ENCODE data around the gene BMI1. TPM values are rescaled to one million over a fixed set of nuclear protein-coding genes. Genes with fewer than 3 reads are reported as not detected.
A peak's percentile ranks its signal among the peaks of the same experiment; 100 is the strongest.

The BMI1 gene
- total and polyA plus RNA-seq, 12 donors = 15.0 to 44.1 (median 32.0) TPM

- Histone ChIP-seq H3K27me3 (peaks cover 24 to 94% (median 87%) of the 10 kb centered on the region in 7 donors), H3K4me1 (peaks cover 0 to 41% (median 25%) of the 10 kb centered on the region in 9 donors), H3K9me3 (no peaks in the 10 kb centered on the region), H3K36me3 (no peaks in the 10 kb centered on the region), H3K4me3 (peak overlapping the region; percentile 70 to 90 (median 82)), H3K27ac (peak overlapping the region; percentile 81 to 97 (median 95))
- intact Hi-C loops (cut with DNase I) = loop anchor here in 6 of 10 donors (5.0 to 10.0 kb wide), 5 partner anchors 94 to 647 kb away; partner anchors contain the start of gene PIP4K2A (in 2 of the 6)
- peak; percentile 66 to 72 for DNase-seq
- ATAC-seq = peak; percentile 84 to 92 (median 87)
- 0 to 1% methylated on average over 89 to 98 of the region's 98 CpGs for WGBS, 2 donors
- peak in 1 of 9 donors; percentile 5 for TF ChIP-seq CTCF (IDR thresholded peaks at IDR 0.05)
Measured at GRCh38 chr10:22340329-22341189, 19.7 kb downstream of the BMI1 start.

- Histone ChIP-seq H3K4me1 (peaks cover 0 to 36% (median 17%) of the 10 kb centered on the region in 9 donors), H3K9me3 (no peaks in the 10 kb centered on the region), H3K27me3 (peaks cover 22 to 94% (median 87%) of the 10 kb centered on the region in 7 donors), H3K36me3 (no peaks in the 10 kb centered on the region), H3K4me3 (peak overlapping the region; percentile 70 to 90 (median 82)), H3K27ac (peak overlapping the region in 9 of 10 donors; percentile 91 to 97 (median 95))
- 1 to 3% methylated on average over 40 of the region's 40 CpGs for WGBS, 2 donors
- intact Hi-C loops (cut with DNase I) = loop anchor here in 6 of 10 donors (5.0 to 10.0 kb wide), 5 partner anchors 93 to 646 kb away; partner anchors contain the start of gene PIP4K2A (in 2 of the 6)
- ATAC-seq (peak in 6 of 8 donors; percentile 20 to 69 (median 28)), DNase-seq (no peak)
- no peak for TF ChIP-seq CTCF (IDR thresholded peaks at IDR 0.05)
Measured at GRCh38 chr10:22341190-22341925, 20.5 kb downstream of the BMI1 start.

GRCh38 chr10:22341926-22342196 is 21.0 kb downstream of the BMI1 start:
- 35 to 40% methylated on average over 3 of the region's 3 CpGs for WGBS, 2 donors
- intact Hi-C loops (cut with DNase I) = loop anchor here in 6 of 10 donors (5.0 to 10.0 kb wide), 5 partner anchors 93 to 645 kb away; partner anchors contain the start of gene PIP4K2A (in 2 of the 6)
- ATAC-seq (no peak), DNase-seq (no peak)
- H3K9me3 ChIP-seq = no peaks in the 10 kb centered on the region
- no peak overlapping the region for H3K27ac ChIP-seq
- H3K27me3 ChIP-seq = peaks cover 17 to 94% (median 87%) of the 10 kb centered on the region in 7 donors
- TF ChIP-seq CTCF (IDR thresholded peaks at IDR 0.05) = no peak
- peaks cover 0 to 31% (median 14%) of the 10 kb centered on the region in 9 donors for H3K4me1 ChIP-seq
- H3K36me3 ChIP-seq = no peaks in the 10 kb centered on the region
- peak overlapping the region in 1 of 10 donors; percentile 90 for H3K4me3 ChIP-seq

- intact Hi-C loops (cut with DNase I) = loop anchor here in 6 of 10 donors (5.0 to 10.0 kb wide), 5 partner anchors 92 to 645 kb away; partner anchors contain the start of gene PIP4K2A (in 2 of the 6)
- ATAC-seq = no peak
Measured at GRCh38 chr10:22342421-22342820, 21.5 kb downstream of the BMI1 start.

More at GRCh38 chr10:22342421-22342820, 21.5 kb downstream of the BMI1 start:
- no peaks in the 10 kb centered on the region for H3K36me3 ChIP-seq
- no peaks in the 10 kb centered on the region for H3K9me3 ChIP-seq
- H3K4me3 ChIP-seq = no peak overlapping the region
- no peak overlapping the region for H3K27ac ChIP-seq
- TF ChIP-seq CTCF (IDR thresholded peaks at IDR 0.05) = no peak
- DNase-seq = no peak
- H3K27me3 ChIP-seq = peaks cover 13 to 94% (median 87%) of the 10 kb centered on the region in 7 donors
- whole genome bisulfite sequencing, 2 donors = 27 to 40% methylated on average over 3 of the region's 3 CpGs
- H3K4me1 ChIP-seq = peaks cover 0 to 27% (median 12%) of the 10 kb centered on the region in 9 donors

Data from heart right ventricle (tissue), 16 donors.